ENCODE results near the gene CGREF1. TPM values are rescaled to one million over a fixed set of nuclear protein-coding genes. Genes with fewer than 3 reads are reported as not detected.

The CGREF1 gene
- total and polyA plus RNA-seq, 2 donors (not counting 1 experiment from before 2014, with no cell fraction given) = not detected

DNA sequence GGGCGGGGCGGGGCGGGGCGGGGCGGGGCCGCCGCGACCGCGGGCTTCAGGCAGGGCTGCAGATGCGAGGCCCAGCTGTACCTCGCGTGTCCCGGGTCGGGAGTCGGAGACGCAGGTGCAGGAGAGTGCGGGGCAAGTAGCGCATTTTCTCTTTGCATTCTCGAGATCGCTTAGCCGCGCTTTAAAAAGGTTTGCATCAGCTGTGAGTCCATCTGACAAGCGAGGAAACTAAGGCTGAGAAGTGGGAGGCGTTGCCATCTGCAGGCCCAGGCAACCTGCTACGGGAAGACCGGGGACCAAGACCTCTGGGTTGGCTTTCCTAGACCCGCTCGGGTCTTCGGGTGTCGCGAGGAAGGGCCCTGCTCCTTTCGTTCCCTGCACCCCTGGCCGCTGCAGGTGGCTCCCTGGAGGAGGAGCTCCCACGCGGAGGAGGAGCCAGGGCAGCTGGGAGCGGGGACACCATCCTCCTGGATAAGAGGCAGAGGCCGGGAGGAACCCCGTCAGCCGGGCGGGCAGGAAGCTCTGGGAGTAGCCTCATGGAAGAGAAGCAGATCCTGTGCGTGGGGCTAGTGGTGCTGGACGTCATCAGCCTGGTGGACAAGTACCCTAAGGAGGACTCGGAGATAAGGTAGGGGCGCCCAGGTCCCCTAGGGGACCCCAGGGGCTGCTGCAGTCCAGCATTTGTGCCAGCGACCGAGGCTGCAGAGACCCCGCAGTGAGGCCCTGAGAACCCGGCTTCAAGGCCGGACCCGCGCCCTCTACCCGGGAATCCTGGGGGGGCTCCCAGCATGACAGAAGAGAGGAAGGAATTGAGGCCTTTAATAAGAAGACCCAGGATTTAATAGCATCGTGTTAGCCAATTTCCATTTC lies 32.0 kb downstream of the CGREF1 start, which contains the start of gene KHK:
Gene KHK (plus strand): TSS at position 49 of the 870 bp plus-strand sequence. CDS start 488 bp downstream, at position 537.
- H3K4me3 ChIP-seq (ENCODE audit: control extremely low read depth in 1 of 5, extremely low read depth in 1 of 5, insufficient read depth in 1 of 5, low read depth in 2 of 5, low read length in 4 of 5) = peak within 1 kb of the TSS; percentile 36 to 91 (median 66)
- DNase-seq = no peak
- H3K4me2 ChIP-seq (replicated peaks; ENCODE audit: low read depth, low read length, poor library complexity, severe bottlenecking) = peak within 1 kb of the TSS; percentile 97
- peak within 1 kb of the TSS; percentile 97 for H2AFZ ChIP-seq (ENCODE audit: insufficient read depth, low read depth, low read length, poor library complexity, severe bottlenecking)
- intact Hi-C loops (cut with micrococcal nuclease) = loop anchor here (1.0 to 10.0 kb wide), 12 partner anchors 9 to 1788 kb away; partner anchors contain the start of genes ABHD1, AGBL5, ASXL2 and CAD
- H3K9me3 ChIP-seq (ENCODE audit: control extremely low read depth in 1 of 3, control insufficient read depth in 2 of 3, insufficient read depth in 1 of 3, low read length in 2 of 3) = no peaks in the 10 kb centered on the region
- Mint-ChIP-seq H3K9me3 (ENCODE audit: insufficient read depth) (no peaks in the 10 kb centered on the region), H3K27me3 (no peaks in the 10 kb centered on the region), H3K4me3 (peak within 1 kb of the TSS; percentile 91), H3K4me1 (peaks cover 18% of the 10 kb centered on the region), H3K27ac (peak within 1 kb of the TSS; percentile 90)
- POLR2A ChIA-PET = interaction anchor here (0.7 to 1.3 kb wide), 4 partner anchors 16 to 125 kb away, joined by 3 to 5 read pairs (median 5); partner anchors contain the start of genes ATRAID, OST4 and SLC5A6
- ATAC-seq (ENCODE audit: low read depth) = no peak
- CTCF ChIA-PET = interaction anchor here (0.6 to 3.4 kb wide), 11 partner anchors 10 to 217 kb away, joined by 3 to 14 read pairs (median 5); partner anchors contain the start of gene OST4
- TF ChIP-seq EZH2 (IDR thresholded peaks at IDR 0.05; ENCODE audit: borderline replicate concordance, insufficient read depth, low read depth, low read length, poor library complexity, severe bottlenecking) = no peak
- TF ChIP-seq, protein P1, sequence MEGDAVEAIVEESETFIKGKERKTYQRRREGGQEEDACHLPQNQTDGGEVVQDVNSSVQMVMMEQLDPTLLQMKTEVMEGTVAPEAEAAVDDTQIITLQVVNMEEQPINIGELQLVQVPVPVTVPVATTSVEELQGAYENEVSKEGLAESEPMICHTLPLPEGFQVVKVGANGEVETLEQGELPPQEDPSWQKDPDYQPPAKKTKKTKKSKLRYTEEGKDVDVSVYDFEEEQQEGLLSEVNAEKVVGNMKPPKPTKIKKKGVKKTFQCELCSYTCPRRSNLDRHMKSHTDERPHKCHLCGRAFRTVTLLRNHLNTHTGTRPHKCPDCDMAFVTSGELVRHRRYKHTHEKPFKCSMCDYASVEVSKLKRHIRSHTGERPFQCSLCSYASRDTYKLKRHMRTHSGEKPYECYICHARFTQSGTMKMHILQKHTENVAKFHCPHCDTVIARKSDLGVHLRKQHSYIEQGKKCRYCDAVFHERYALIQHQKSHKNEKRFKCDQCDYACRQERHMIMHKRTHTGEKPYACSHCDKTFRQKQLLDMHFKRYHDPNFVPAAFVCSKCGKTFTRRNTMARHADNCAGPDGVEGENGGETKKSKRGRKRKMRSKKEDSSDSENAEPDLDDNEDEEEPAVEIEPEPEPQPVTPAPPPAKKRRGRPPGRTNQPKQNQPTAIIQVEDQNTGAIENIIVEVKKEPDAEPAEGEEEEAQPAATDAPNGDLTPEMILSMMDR (IDR thresholded peaks at IDR 0.05) = peak; percentile 66
- peak within 1 kb of the TSS; percentile 86 for H3K9ac ChIP-seq (ENCODE audit: low read length)
- H3K36me3 ChIP-seq (replicated peaks in 1 of 2; ENCODE audit: control extremely low read depth in 1 of 2, control insufficient read depth in 1 of 2, extremely low read depth in 1 of 2, insufficient read depth in 2 of 2, low read length in 1 of 2) = no peaks in the 10 kb centered on the region
- WGBS (ENCODE audit: insufficient coverage) = 16% methylated on average over 53 of the region's 54 CpGs
- peaks cover 4% of the 10 kb centered on the region for H3K79me2 ChIP-seq (ENCODE audit: control insufficient read depth, insufficient read depth, low read length)
- H3K27me3 ChIP-seq (replicated peaks in 1 of 4; ENCODE audit: control extremely low read depth in 1 of 4, control insufficient read depth in 3 of 4, insufficient read depth in 4 of 4, low read length in 3 of 4) = no peaks in the 10 kb centered on the region
- H4K20me1 ChIP-seq (ENCODE audit: control insufficient read depth, insufficient read depth, low read length, poor library complexity, severe bottlenecking) = no peaks in the 10 kb centered on the region
- H3K27ac ChIP-seq (ENCODE audit: low read length in 2 of 2) = peak within 1 kb of the TSS; percentile 68 to 81
- H3K4me1 ChIP-seq (ENCODE audit: control insufficient read depth in 2 of 2, insufficient read depth in 2 of 2, low read length in 2 of 2) = peaks cover 13 to 23% of the 10 kb centered on the region in 2 donors
